IPS-NIHi11 (cell line): ENCODE measurements around the gene CUEDC1.
"Not testable (repeated sequence)": the region's sequence is repeated elsewhere in the genome, so short reads cannot be mapped to it uniquely, and the experiment has no call there.

Experiments
- DNase-seq: peaks from one replicate; pipeline ENCODE4 v3.0.0; 2012; ENCODE audit warnings: mixed read lengths, low spot score

Gene CUEDC1

GRCh38 chr17:57938061-57938502 is 17.1 kb downstream of the CUEDC1 start:
- DNase-seq, result no peak

DNA sequence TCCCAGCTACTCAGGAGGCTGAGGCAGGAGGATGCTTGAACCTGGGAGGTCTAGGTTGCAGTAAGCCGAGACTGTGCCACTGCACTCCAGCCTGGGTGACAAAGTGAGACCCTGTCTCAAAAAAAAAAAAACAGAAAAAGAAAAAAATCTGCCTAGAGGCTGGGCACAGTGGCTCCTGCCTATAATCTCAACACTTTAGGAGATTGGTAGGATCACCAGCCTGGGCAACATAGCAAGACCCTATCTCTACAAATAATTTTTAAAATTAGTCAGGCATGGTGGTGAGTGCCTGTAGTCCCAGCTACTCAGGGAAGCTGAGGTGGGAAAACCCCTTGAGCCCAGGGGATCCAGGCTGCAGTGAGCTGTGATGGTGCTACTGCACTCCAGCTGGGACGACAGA is 17.7 kb downstream of the CUEDC1 start:
- DNase-seq, result no peak

GRCh38 chr17:57935833-57936807 is 19.1 kb downstream of the CUEDC1 start:
- DNase-seq, result peak; percentile 37

GRCh38 chr17:57931488-57932137 is 23.6 kb downstream of the CUEDC1 start:
- no peak for DNase-seq

DNA sequence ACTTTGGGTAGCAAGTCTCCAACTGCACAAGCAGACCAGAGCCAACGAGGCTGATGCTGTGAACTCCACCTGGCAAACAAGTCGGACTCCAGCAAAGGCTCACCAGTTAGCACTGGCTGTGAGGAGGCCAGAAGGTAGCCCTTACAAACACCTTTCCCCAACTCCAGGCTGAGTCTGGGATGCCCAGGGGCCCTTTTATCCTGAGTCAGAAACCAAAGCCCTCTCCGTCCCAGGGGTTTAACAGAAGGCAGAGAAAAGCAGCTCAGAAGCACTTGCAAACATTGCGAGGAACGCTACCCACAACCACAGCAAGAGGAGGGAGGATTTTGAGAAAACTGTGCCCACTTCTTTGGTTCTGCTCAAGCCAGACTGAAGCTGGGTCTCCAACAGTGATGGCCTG is 25.0 kb downstream of the CUEDC1 start:
- DNase-seq, result no peak

DNA sequence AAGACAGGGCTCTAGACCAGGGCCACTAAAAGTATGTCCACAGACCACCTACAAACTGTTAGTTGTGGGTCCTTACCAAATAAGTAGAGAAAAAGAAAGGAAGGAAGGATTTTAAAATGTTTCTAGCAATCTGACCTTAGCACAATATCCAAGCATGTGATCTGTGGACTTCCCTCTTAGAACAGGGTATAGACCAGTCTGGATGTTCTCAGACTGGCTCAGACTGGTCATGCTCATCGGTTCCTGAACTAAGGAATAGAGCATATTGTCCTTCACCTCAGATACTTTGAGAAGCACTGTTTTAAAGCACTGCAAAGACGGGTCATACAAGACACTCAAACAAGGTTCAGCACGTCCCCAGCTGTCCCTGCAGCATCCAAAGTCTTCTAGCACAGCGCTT is 25.8 kb downstream of the CUEDC1 start:
- no peak for DNase-seq

GRCh38 chr17:57928928-57929327 is 26.3 kb downstream of the CUEDC1 start:
- no peak for DNase-seq

- DNase-seq, result peak; percentile 60
These were observed 28.0 kb downstream of the CUEDC1 start for GRCh38 chr17:57927048-57927723.

- no peak for DNase-seq
These were observed 28.5 kb downstream of the CUEDC1 start for GRCh38 chr17:57926723-57927047.

GRCh38 chr17:57925361-57925990 is 29.7 kb downstream of the CUEDC1 start:
- DNase-seq, result no peak

- no peak for DNase-seq
These were observed 30.5 kb downstream of the CUEDC1 start for GRCh38 chr17:57924677-57925076.

DNA sequence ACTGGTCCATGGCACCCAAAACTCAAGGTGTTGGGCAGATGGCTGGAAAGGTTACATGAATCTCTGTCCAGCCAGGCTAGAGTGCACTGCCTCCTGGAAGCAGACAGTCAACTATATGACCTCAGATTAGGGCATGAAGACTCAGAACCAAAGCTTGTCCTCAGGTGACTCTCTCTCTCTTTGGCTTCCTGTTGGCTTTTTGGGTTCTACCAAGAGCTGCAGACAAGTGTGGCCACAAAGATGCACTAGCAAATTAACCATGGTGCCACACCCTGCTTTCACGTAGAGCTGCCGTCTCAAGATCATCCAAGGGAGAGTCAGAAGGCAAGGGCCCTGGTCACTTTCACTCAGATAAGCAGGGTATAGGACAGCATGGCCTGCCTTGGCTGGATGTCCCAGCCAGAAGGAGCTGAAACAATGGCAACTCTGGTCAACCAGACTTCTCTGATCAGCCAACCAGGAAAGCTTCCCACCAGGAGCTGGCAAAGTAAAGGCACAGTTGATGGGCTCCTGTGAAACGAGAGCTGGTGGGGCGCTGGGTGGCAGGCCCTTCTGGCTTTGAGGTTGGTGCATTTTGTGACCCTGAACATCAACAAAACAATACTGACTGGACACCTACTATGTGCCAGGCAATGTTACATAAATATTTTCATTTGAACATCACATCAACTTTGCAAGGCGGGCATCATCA is 31.9 kb downstream of the CUEDC1 start:
- DNase-seq, result no peak

DNA sequence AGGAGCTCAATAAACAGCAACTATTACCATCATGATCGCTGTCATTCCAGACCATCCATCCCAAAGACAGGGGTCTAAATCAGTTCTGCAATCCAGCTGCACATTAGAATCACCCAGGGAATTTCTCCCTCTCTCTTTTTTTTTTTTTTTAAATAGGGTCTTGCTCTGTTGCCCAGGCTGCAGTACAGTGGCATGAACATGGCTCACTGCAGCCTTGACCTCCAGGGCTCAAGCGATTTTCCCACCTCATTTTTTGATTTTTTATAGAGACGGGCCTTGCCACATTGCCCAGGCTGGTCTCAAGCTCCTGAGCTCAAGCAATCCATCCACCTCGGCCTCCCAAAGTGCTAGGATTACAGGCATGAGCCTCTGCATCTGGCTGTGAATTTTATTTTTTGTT is 32.5 kb downstream of the CUEDC1 start:
- not testable (repeated sequence) for DNase-seq

- DNase-seq, result no peak
These were observed 34.1 kb downstream of the CUEDC1 start for GRCh38 chr17:57920916-57921703.

DNA sequence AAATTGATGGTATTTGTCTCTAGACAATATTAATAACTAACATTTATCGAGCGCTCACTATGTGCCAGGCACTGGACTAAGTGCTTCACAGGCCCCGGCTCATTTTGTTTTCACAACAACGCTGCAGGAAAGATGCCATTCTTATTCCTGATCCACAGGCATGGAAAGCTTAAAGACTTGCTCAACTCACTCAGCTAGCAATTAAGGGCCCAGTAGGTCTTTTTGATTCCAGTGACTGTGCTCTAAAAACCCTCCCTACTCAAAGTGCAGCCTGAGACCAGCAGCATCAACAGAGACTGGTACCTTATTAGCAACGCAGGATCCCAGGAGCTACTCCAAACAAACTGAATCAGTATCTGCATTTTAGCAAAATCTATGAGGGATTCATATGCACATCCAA is 35.3 kb downstream of the CUEDC1 start:
- no peak for DNase-seq

DNA sequence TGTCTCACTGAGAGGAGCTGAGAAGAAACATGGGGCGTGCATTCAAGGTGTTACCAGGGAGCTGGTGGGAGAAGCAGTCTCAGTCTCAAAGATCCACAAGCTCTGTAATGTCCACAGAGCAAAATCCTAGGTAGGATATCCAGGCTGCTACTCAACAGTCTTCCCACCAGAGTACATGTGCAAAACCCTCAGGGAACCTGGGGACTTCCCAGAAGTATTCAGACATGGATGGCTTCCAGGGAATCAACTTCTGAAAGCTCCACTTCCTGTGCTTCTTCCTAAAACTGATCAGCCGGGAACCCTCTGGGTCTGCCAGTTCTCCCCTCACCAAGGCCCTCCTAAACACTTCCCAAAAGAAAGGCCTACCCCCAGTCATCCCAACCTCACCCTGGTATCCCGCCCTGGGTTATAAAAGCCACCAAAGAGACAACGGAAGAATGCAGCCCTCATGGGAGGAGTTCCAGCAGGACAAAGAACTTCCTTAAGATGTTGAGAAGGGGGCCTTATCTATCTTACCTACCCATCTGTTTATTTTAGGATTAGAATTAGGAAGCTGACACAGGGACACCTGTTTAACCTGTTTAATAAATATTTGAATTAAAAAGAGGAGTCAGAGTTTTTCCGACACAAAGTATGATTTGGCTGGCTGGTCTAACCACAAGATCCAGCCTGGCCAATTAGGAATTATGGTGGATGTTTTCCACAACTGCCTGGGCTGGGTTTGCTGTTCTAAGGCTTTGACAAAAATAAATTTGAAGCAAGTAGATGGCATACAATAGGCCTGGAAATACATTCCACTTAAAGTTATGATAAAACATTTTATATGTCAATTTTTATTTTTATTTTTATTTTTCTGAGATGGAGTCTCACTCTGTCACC is 37.0 kb downstream of the CUEDC1 start:
- DNase-seq, result no peak

DNA sequence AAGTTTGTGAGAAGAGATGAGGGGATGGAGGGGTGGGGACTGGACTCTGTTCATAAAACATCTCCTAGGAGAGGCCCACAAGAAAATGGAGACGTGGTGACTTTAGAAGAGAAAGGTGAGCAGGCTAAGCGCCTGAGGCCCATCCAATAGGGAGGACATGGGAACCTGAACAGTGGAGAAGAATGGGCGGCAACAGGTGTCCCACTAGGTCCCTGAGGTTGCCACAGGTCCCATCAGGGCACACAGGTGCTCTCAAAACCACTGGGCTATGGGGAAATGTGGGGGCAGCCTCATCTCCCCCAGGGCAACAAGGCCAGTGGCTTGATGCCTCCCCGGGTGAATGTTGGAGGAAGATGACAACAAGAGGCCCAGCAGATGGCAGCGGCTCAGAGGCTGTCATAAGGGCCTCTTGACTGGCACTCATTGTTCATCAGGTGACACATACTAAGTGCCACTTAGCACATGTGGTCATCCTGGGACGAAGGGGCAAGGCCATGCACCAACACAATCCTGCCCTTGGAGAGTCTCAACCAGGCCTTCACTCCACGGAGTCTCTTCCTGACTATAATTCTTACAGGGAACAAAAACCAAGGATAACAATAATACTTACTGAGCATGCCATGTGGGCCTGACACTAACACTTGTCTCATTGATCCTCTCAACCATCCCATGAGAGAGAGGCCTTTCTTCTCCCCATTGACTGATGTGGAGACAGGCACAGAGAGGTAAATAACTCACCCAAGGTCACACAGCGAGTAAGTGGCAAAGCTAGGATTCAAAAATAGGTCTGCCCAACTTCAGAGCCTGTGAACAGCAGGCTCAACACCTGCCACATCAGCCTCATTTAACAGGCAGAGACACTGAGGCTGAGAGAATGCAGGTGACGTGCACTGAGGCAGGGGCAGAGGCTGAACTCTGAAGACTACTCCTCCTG is 38.0 kb downstream of the CUEDC1 start:
- no peak for DNase-seq

DNA sequence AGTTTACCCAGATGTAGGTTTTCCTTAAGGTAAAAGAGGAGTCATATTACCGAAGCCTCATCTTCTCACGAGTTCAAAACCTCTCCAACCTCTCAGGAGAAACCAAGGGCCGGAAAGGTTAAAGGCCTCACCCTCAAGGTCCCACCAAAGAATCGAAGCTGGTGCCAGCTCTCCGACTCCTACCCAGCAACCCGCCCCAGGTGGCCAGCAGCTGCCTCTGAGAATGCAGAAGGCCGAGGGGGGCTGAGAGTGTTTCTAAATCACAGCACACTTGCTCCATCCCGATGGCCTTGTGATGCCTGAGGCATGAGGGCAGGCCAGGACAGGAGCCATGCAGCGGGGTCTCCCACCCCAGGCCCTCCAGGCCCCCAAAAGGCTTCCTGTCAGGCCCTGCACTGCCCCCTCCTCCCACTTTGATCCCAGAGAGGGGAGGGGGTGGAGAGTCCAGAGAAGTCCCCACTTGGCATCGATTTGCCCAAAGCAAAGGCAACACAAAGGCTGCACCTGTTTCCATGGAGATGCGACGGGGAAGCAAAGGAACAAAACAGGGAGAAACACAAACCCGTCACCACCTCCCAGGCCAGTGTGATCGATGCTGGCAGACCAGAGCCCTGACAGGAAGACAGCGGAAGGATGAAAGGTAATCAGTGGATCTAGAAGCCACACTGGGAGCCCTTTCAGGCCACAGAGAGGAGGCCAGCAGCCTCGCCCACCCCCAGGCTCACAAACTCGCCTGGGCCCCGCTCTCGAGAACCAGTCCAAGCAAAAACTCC is 39.0 kb downstream of the CUEDC1 start:
- DNase-seq, result peak; percentile 68
